GM12878 (cell line): Measurements from ENCODE around the gene ERN2.

Experiments used
- CTCF ChIP-seq, 3 experiments: IDR thresholded peaks in 2 of 3; conservative IDR thresholded peaks in 1 of 3; 2 replicates each; pipeline ENCODE4 v1.5.1; 2011; ENCODE audit warnings: low read depth in 3 of 3, low read length in 3 of 3, mild to moderate bottlenecking in 3 of 3, control low read depth in 2 of 3, moderate library complexity in 2 of 3, inconsistent platforms in 1 of 3, mixed read lengths in 1 of 3; ENCODE audit not compliant: control insufficient read depth in 2 of 3, insufficient read depth in 1 of 3; ENCODE audit errors: extremely low read depth in 1 of 3
- EZH2 ChIP-seq: IDR thresholded peaks from 2 replicates; pipeline ENCODE4 v1.6.1; 2012; ENCODE audit warnings: low read depth, mild to moderate bottlenecking, control low read depth, inconsistent platforms, low read length, borderline replicate concordance; ENCODE audit not compliant: control insufficient read depth
- GABPA ChIP-seq: IDR thresholded peaks from 2 replicates; pipeline ENCODE4 v1.6.1; 2014; ENCODE audit warnings: antibody characterized with exemption, low read depth, mild to moderate bottlenecking, inconsistent platforms
- POU2F2 ChIP-seq: IDR thresholded peaks from 3 replicates; pipeline ENCODE4 v1.6.1; 2011; ENCODE audit warnings: low read depth, mild to moderate bottlenecking, low read length, borderline replicate concordance
- RAD51 ChIP-seq: fragments of 450-650 bp; IDR thresholded peaks from 2 replicates; pipeline ENCODE4 v1.6.1; 2016; ENCODE audit warnings: moderate library complexity, mild to moderate bottlenecking, inconsistent platforms
- REST ChIP-seq: IDR thresholded peaks from 2 replicates; pipeline ENCODE4 v1.6.1; 2012; ENCODE audit warnings: mild to moderate bottlenecking, low read depth, low read length
- TCF12 ChIP-seq: IDR thresholded peaks from 2 replicates; pipeline ENCODE4 v1.6.1; 2011; ENCODE audit warnings: low read depth, mild to moderate bottlenecking, low read length
- ZNF207 ChIP-seq: fragments of 450-650 bp; IDR thresholded peaks from 2 replicates; pipeline ENCODE4 v1.6.1; 2014; ENCODE audit warnings: antibody characterized with exemption, mild to moderate bottlenecking, borderline replicate concordance
- ZNF24 ChIP-seq: fragments of 450-650 bp; IDR thresholded peaks from 2 replicates; pipeline ENCODE4 v1.6.1; 2017; ENCODE audit warnings: antibody characterized with exemption, mild to moderate bottlenecking
- ZNF274 ChIP-seq: IDR thresholded peaks from one replicate; pipeline ENCODE4 v1.8.0; 2011; ENCODE audit not compliant: insufficient read length, insufficient read depth
- ZNF384 ChIP-seq: IDR thresholded peaks from 2 replicates; pipeline ENCODE4 v1.6.1; 2012; ENCODE audit warnings: low read depth, mild to moderate bottlenecking, low read length, improper control_type of control experiment, borderline replicate concordance

GRCh38 chr16:23704772-23705516, 8.1 kb downstream of the ERN2 start:
- no peak for TF ChIP-seq ZNF24
- no peak for TF ChIP-seq ZNF274
- TF ChIP-seq ZNF384, result no peak
- TF ChIP-seq RAD51, result no peak
- no peak for TF ChIP-seq GABPA
- TF ChIP-seq POU2F2, result no peak
- no peak for TF ChIP-seq ZNF207
- TF ChIP-seq REST, result no peak
- TF ChIP-seq CTCF (IDR thresholded peaks at IDR 0.05 in 2 of 3, conservative IDR thresholded peaks at IDR 0.05 in 1 of 3; ENCODE audit: control insufficient read depth in 2 of 3, extremely low read depth in 1 of 3, insufficient read depth in 1 of 3, low read depth in 3 of 3, low read length in 3 of 3), result no peak
- no peak for TF ChIP-seq EZH2
- no peak for TF ChIP-seq TCF12
